ENCODE data around the gene BUB1B. TPM values are rescaled to one million over a fixed set of nuclear protein-coding genes. Genes with fewer than 3 reads are reported as not detected.
A peak's percentile ranks its signal among the peaks of the same experiment; 100 is the strongest.

Gene BUB1B
- total and polyA plus RNA-seq, 9 of the 15 experiments (the other 6 are each of a cell fraction or from before 2014, with no cell fraction given) = 28.7 to 113 (median 82.2) TPM

GRCh38 chr15:40115670-40116093, 45.2 kb upstream of the BUB1B start (continued):
- TF ChIP-seq ZBTB40 (IDR thresholded peaks at IDR 0.05) (0 out of 2 replicates have a peak, but pooled peaks have one; percentile 17), ZBTB40 (CRISPR knock-in tag; IDR thresholded peaks at IDR 0.05) (no peak), JUN (IDR thresholded peaks at IDR 0.05; ENCODE audit: borderline replicate concordance, low read depth, low read length) (0 out of 2 replicates have a peak, but pooled peaks have one; percentile 10), JUN (CRISPR knock-in tag; IDR thresholded peaks at IDR 0.05; ENCODE audit: borderline replicate concordance) (no peak), ATF3 (IDR thresholded peaks at IDR 0.05) (peak; percentile 93), ATF3 (CRISPR knock-in tag; conservative IDR thresholded peaks at IDR 0.05) (no peak), RCOR1 (IDR thresholded peaks at IDR 0.05; ENCODE audit: borderline replicate concordance in 1 of 2, low read depth in 2 of 2, low read length in 2 of 2) (peak in 1 of 2 experiments; percentile 26; a peak in 1 of 4 replicates), ETV1 (tag; conservative IDR thresholded peaks at IDR 0.05; ENCODE audit: low read depth) (peak; percentile 35; the same call in 1 of the 2 replicates), RAD21 (CRISPR knock-in tag; conservative IDR thresholded peaks at IDR 0.05 in 1 of 2, IDR thresholded peaks at IDR 0.05 in 1 of 2) (peak in 1 of 2 experiments; percentile 12; a peak in 2 of 4 replicates), CEBPB (tag; IDR thresholded peaks at IDR 0.05) (peak; percentile 89)
- TF ChIP-seq, protein P1, sequence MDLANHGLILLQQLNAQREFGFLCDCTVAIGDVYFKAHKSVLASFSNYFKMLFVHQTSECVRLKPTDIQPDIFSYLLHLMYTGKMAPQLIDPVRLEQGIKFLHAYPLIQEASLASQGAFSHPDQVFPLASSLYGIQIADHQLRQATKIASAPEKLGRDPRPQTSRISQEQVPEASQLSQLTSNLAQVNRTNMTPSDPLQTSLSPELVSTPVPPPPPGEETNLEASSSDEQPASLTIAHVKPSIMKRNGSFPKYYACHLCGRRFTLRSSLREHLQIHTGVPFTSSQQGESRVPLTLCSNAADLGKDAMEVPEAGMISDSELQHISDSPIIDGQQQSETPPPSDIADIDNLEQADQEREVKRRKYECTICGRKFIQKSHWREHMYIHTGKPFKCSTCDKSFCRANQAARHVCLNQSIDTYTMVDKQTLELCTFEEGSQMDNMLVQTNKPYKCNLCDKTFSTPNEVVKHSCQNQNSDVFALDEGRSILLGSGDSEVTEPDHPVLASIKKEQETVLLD (IDR thresholded peaks at IDR 0.05) = no peak
- TF ChIP-seq, protein P2, sequence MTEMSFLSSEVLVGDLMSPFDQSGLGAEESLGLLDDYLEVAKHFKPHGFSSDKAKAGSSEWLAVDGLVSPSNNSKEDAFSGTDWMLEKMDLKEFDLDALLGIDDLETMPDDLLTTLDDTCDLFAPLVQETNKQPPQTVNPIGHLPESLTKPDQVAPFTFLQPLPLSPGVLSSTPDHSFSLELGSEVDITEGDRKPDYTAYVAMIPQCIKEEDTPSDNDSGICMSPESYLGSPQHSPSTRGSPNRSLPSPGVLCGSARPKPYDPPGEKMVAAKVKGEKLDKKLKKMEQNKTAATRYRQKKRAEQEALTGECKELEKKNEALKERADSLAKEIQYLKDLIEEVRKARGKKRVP (CRISPR knock-in tag; IDR thresholded peaks at IDR 0.05) = peak; percentile 62; the same call in 1 of the 2 replicates

Measured in K562 (cell line).